ENCODE data around the gene CRY2. TPM values are rescaled to one million over a fixed set of nuclear protein-coding genes. Genes with fewer than 3 reads are reported as not detected.
A peak's percentile ranks its signal among the peaks of the same experiment; 100 is the strongest.

Gene CRY2
- total and polyA plus RNA-seq, 12 donors: 16.8 to 131 (median 86.6) TPM

- no peak overlapping the region for H3K4me3 ChIP-seq
- H3K27ac ChIP-seq: no peak overlapping the region
- no peak for TF ChIP-seq CTCF (IDR thresholded peaks at IDR 0.05)
- peaks cover 0 to 22% (median 15%) of the 10 kb centered on the region in 7 donors for H3K27me3 ChIP-seq
- H3K36me3 ChIP-seq: peaks cover 0 to 21% (median 0%) of the 10 kb centered on the region in 9 donors
- no peak for ATAC-seq
- WGBS, 2 donors: 95 to 97% methylated on average over 27 of the region's 27 CpGs
- H3K9me3 ChIP-seq: no peaks in the 10 kb centered on the region
- H3K4me1 ChIP-seq: peaks cover 0 to 28% (median 17%) of the 10 kb centered on the region in 9 donors
- intact Hi-C loops (cut with DNase I): no loop called here
- DNase-seq: no peak
Measured at GRCh38 chr11:45927684-45928413, 80.6 kb downstream of the CRY2 start.

- Histone ChIP-seq H3K9me3 (no peaks in the 10 kb centered on the region), H3K4me3 (no peak overlapping the region), H3K36me3 (peaks cover 0 to 29% (median 2%) of the 10 kb centered on the region in 9 donors), H3K27me3 (peaks cover 0 to 15% (median 8%) of the 10 kb centered on the region in 7 donors), H3K27ac (no peak overlapping the region), H3K4me1 (peaks cover 0 to 24% (median 13%) of the 10 kb centered on the region in 9 donors)
- intact Hi-C loops (cut with DNase I): no loop called here
- DNase-seq (no peak), ATAC-seq (no peak)
- 77 to 79% methylated on average over 13 of the region's 13 CpGs for WGBS, 2 donors
- no peak for TF ChIP-seq CTCF (IDR thresholded peaks at IDR 0.05)
Measured at GRCh38 chr11:45928535-45929215, 81.4 kb downstream of the CRY2 start.

GRCh38 chr11:45929486-45930030 is 82.3 kb downstream of the CRY2 start:
- intact Hi-C loops (cut with DNase I): no loop called here
- peaks cover 0 to 8% (median 4%) of the 10 kb centered on the region in 7 donors for H3K27me3 ChIP-seq
- ATAC-seq: no peak
- H3K9me3 ChIP-seq: no peaks in the 10 kb centered on the region
- peaks cover 0 to 24% (median 13%) of the 10 kb centered on the region in 9 donors for H3K4me1 ChIP-seq
- peak overlapping the region in 1 of 10 donors; percentile 63 for H3K27ac ChIP-seq
- no peak overlapping the region for H3K4me3 ChIP-seq
- H3K36me3 ChIP-seq: peaks cover 0 to 38% (median 11%) of the 10 kb centered on the region in 9 donors
- no peak for DNase-seq
- 78 to 82% methylated on average over 10 of the region's 10 CpGs for whole genome bisulfite sequencing, 2 donors
- TF ChIP-seq CTCF (IDR thresholded peaks at IDR 0.05): no peak

- peaks cover 0 to 44% (median 16%) of the 10 kb centered on the region in 9 donors for H3K36me3 ChIP-seq
Measured at GRCh38 chr11:45930031-45930794, 82.9 kb downstream of the CRY2 start.

More at GRCh38 chr11:45930031-45930794, 82.9 kb downstream of the CRY2 start:
- H3K27ac ChIP-seq: peak overlapping the region in 5 of 10 donors; percentile 10 to 63 (median 29)
- DNase-seq (peak; percentile 48 to 58), ATAC-seq (peak; percentile 40 to 89 (median 78))
- peak in 2 of 9 donors; percentile 8 to 16 for TF ChIP-seq CTCF (IDR thresholded peaks at IDR 0.05)
- H3K9me3 ChIP-seq: no peaks in the 10 kb centered on the region
- intact Hi-C loops (cut with DNase I): no loop called here
- WGBS, 2 donors: 63 to 65% methylated on average over 14 of the region's 14 CpGs
- peaks cover 0 to 24% (median 13%) of the 10 kb centered on the region in 9 donors for H3K4me1 ChIP-seq
- H3K27me3 ChIP-seq: peaks cover 0 to 5% (median 0%) of the 10 kb centered on the region in 7 donors
- H3K4me3 ChIP-seq: no peak overlapping the region

Measured in heart right ventricle (tissue), 16 donors.